Activated CD8-positive, alpha-beta memory T cell treated with anti-CD3 and anti-CD28 coated beads for 48 hours (primary cell): ENCODE results near the gene PARP8.
"Not testable (repeated sequence)": the region's sequence is repeated elsewhere in the genome, so short reads cannot be mapped to it uniquely, and the experiment has no call there.

ENCODE experiments used
- DNase-seq, 3 experiments: peaks; one replicate each; pipeline ENCODE4 v3.0.0-alpha.2; 2020; ENCODE audit warnings: low read depth in 2 of 3, low spot score in 2 of 3

Gene PARP8

GRCh38 chr5:50684721-50685120 lies 18.3 kb downstream of the PARP8 start:
- DNase-seq, result no peak

- DNase-seq, result no peak
Observed at GRCh38 chr5:50687548-50687947, 21.1 kb downstream of the PARP8 start.

GRCh38 chr5:50691399-50692016 lies 25.1 kb downstream of the PARP8 start:
- DNase-seq, result no peak

GRCh38 chr5:50694027-50694590 lies 27.7 kb downstream of the PARP8 start:
- no peak for DNase-seq

- not testable (repeated sequence) for DNase-seq
Observed at GRCh38 chr5:50694626-50695025, 28.2 kb downstream of the PARP8 start.

DNA sequence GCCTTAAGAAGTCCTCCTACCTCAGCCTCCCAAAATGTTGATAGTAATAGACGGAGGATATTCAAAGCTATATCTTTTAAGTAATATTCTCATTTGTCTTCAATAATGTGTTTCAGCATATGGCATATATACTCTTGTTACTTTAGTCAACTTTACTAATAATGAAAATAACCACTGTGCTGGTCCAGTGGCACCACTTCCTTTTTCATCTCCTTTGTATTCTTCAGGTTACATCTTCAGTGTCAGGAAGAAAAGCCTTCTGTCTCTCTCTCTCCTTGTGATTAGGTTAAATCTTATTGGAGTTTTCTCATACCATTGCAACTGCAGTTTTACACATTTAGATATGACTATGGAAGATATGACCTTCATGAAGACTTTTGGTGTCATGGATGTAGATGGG lies 31.3 kb downstream of the PARP8 start:
- no peak for DNase-seq

DNA sequence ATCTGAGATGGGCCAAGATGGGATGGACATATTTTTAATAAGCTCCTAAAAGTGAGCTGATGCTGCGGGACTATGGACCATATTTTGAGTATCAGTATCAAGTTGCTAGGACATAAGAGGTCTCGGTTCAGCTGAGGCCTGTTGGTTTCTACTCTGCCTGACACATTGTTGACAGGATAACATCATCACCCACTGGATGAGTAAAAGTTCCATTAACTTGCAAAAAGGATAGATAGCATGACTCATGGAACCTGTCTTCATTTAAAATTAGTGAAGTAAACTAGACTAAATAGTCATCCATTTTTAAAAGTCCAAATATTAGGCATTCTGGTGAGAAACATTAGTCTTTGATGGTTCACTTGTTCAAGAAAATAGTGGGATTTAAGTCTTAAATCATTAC lies 33.3 kb downstream of the PARP8 start:
- no peak for DNase-seq

DNA sequence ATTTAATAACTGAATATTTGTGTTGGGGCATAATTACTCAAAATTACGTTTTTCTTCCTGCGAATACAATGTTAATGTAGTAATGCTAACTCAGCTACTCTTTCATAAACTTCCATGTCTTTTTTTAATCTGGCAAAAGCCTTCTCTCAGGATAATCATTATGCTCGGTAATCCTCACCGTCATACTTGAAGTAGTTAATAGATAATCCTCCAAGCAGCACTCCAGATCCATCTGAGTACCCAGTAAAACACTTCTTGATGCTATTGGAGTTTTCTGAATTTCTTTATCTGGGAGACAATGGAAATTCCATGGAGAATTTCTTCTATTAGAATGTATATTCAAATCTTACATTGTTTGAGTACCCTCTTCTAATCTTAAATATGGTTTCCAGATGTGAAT lies 34.3 kb downstream of the PARP8 start:
- no peak for DNase-seq

DNA sequence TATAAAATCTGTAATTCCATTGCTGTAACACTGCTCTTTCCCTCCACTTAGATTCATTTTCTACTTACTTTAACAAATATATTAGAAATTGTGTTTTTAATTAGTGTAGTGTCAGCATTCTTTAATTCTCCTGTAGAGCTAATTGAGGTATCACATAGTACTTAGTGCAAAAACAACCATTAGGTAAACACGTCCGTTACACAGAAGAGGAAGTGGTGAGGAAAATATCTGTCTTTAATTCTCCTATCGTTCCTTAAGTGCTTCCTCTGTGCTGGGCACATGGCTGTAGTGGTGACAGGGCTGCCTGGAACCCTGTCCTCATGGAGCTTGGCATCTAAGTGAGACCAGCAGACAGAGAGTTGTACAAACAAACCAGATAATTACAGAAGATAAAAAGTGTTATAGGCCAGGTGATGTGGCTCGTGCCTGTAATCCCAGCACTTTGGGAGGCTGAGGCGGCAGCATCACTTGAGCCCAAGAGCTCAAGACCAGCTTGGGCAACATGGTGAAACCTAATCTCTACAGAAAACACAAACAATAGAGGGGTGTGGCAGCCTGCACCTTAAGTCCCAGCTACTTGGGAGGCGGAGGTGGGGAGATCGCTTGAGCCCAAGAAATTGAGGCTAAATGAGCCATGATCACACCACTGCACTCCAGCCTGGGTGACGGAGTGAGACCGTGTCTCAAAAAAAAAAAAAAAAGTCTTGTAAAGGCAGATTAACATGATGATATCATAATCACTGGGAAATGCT lies 36.4 kb downstream of the PARP8 start:
- DNase-seq, result no peak

GRCh38 chr5:50703367-50703666 lies 36.9 kb downstream of the PARP8 start:
- DNase-seq, result no peak

DNA sequence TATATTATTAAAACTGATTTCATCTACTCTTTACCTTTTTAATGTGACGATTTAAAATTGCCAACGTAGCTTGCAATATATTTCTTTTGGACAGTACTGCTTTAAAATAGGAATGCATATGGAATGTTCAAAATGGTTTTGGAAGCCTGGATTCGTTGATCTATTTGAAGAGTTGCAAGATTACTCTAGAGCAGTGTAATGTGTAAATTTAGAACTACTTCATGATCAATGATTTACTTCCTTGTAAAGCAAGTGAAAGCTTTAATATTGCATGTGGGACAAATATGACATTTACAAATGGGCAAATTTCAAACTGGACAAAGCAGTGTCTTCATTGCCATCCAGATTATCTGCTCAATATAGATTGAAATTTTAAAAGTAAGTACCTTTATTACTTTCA lies 38.3 kb downstream of the PARP8 start:
- no peak for DNase-seq

DNA sequence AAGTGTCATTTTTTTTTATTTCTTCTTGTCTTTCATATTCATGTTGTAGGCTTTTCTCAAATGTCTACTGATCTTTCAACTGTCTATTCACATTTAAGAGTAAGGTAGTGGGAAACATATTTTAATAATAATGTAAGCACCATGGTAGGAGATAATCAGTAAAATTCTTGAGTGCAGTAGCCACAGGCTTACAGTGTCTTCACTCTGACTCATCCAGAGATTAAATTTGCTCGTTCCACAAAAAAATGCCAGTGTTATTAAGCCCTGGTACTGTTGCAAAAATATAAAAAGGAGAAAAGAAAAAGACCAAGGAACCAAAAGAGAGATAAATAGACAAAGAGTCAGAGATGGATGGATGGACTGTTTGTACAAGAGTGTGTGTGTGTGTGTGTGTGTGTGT lies 43.0 kb downstream of the PARP8 start:
- no peak for DNase-seq

- DNase-seq, result no peak
Observed at GRCh38 chr5:50710838-50711237, 44.4 kb downstream of the PARP8 start.

- DNase-seq, result peak in 1 of 3 experiments; percentile 27
Observed at GRCh38 chr5:50711280-50711679, 44.8 kb downstream of the PARP8 start.

DNA sequence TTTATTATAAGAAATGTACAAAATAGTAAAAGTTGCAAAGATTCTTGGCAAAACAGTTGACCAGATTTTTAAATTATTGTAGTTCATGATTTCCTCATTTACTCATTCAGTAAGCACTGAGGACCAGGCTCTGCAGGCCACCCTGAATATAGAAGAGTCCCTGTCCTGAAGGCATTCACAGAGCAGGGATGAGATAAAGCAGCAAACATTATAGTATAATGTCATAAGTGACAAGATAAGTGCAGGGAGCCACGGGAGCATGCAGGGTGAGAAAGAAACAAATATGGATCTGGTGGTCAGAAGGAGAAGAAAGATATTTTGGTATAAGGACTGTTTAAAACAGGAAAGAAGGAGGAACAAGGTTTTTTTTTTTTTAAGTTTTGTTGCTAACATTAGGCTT lies 46.0 kb downstream of the PARP8 start:
- DNase-seq, result no peak

DNA sequence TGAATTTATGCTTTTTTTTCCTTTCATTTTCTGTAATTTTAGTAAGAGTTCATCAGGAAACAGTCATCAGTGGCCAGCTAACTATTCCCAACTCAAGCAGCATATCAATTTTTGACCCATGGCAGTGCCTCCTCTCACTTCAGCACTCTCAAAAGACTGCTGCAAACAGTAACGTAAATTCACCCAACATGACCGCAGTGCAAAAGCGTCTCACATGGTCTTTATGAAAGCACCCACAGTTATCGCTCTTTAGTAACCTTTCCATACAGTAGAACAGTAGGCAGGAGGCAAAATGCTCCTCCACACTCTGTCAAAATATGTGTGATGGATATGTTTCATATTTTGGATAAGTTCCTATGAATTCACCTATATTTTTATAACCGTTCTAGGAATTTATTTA lies 48.6 kb downstream of the PARP8 start:
- no peak for DNase-seq

GRCh38 chr5:50716134-50716533 lies 49.7 kb downstream of the PARP8 start:
- no peak for DNase-seq

DNA sequence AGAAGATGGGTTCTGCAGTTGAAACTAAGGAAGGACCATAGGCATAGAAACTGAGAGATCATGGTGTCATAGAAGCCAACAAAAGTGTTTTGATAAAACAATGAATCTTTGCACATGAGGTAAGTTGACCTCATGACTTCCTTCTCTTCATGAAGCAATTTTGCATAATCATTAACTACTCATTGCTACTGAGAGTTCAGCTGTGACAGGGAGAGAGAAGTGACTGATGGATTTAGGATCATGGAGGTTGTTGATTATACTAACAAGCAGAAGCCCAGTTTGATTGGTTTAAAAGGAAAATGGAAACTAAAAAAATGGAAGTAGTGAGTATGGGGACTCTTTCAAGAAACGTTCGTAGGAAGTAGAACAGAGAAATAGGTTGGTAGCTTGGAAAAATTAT lies 51.2 kb downstream of the PARP8 start:
- DNase-seq, result no peak

DNA sequence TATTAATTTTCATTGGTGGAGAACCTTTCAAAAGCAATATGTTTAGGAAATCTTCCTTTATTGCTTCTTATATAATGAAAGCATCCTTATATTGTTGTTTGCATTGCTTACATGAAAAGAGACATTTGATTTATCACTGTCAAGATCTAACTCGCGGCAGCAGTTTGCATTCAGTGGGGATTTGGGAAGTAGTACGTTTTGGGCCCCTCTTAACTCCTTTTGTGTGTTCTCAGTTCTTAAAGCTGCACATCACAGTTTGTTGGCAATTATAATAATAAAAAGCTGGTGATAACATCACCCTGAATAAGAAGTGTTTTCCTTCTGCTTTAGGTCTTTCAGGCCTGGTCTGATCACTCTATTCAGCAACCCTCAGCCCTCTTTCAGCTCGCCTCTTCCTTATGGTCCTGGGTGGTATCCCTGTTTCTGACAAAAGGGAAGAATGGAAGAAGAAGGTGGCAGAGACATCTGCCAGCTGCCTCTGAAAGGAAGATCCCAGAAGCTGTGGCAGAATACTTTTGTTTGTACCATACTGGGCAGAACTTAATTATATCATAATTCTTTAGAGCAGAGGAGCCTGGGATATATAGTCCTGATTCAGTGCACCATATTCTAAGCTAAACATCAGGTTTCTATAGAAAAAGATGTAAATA lies 53.7 kb downstream of the PARP8 start:
- DNase-seq, result no peak

DNA sequence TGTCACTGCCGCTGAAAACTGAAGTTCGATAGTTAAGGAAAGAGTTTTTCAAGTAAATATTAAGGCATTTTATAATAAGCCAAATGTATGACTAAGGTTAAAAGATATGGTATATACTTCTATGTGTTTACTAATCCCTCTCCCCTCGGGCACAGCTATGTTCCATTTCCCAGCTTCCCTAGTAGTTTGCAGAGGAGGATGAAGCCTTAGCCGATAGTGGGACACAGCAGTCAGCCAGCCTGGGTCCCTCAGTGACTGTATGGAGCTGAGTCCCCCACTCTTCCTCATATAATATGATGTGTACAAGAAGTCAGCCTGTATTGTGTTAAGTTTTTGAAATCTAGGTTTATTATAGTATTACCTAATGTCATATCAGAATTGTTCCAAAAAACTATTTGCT lies 55.8 kb downstream of the PARP8 start:
- DNase-seq, result no peak

- DNase-seq, result no peak
Observed at GRCh38 chr5:50724262-50724661, 57.8 kb downstream of the PARP8 start.

- DNase-seq, result no peak
Observed at GRCh38 chr5:50725800-50726474, 59.5 kb downstream of the PARP8 start.
